Vagina (tissue), 2 donors: ENCODE data around the gene LMTK3.

Source experiments
- POLR2A ChIP-seq, 2 donors: fragments of 450-650 bp; IDR thresholded peaks; one replicate each; pipeline ENCODE4 v1.6.1; 2017; ENCODE audit warnings: antibody characterized with exemption in 2 of 2, mild to moderate bottlenecking in 2 of 2, moderate library complexity in 2 of 2
- TF ChIP-seq, protein P1 (sequence below), 3 experiments: fragments of 450-650 bp in 2 of 3; fragments of 200-600 bp in 1 of 3; sonication (generic) in 1 of 3; IDR thresholded peaks; one replicate each; pipeline ENCODE4 v1.5.1; 2017 to 2019; ENCODE audit warnings: antibody characterized with exemption in 3 of 3, mild to moderate bottlenecking in 2 of 3, moderate library complexity in 2 of 3

DNA sequence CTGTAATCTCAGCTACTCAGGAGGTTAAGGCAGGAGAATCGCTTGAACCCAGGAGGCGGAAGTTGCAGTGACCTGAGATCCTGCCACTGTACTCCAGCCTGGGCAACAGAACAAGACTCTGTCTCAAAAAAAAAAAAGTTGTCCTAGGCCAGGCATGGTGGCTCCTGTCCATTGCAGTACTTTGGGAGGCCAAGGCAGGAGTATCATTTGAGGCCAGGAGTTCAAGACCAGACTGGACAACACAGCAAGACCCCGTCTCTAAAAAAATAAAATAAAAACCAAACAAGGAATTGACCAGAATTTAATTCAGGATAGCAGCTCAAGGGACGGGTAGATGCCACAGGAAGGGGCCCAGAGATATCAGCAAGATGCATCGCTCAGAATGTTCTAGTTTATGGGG, 45.2 kb upstream of the LMTK3 start:
- TF ChIP-seq, protein P1, sequence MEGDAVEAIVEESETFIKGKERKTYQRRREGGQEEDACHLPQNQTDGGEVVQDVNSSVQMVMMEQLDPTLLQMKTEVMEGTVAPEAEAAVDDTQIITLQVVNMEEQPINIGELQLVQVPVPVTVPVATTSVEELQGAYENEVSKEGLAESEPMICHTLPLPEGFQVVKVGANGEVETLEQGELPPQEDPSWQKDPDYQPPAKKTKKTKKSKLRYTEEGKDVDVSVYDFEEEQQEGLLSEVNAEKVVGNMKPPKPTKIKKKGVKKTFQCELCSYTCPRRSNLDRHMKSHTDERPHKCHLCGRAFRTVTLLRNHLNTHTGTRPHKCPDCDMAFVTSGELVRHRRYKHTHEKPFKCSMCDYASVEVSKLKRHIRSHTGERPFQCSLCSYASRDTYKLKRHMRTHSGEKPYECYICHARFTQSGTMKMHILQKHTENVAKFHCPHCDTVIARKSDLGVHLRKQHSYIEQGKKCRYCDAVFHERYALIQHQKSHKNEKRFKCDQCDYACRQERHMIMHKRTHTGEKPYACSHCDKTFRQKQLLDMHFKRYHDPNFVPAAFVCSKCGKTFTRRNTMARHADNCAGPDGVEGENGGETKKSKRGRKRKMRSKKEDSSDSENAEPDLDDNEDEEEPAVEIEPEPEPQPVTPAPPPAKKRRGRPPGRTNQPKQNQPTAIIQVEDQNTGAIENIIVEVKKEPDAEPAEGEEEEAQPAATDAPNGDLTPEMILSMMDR (IDR thresholded peaks at IDR 0.05) = no peak
- TF ChIP-seq POLR2A (IDR thresholded peaks at IDR 0.05) = no peak
